Stimulated activated CD8-positive, alpha-beta memory T cell treated with anti-CD3 and anti-CD28 coated beads, Interleukin-15, amount 100 ng/mL, for 48 hours (primary cell): ENCODE results near the gene B4GALT1.
"Not testable (repeated sequence)": the region's sequence is repeated elsewhere in the genome, so short reads cannot be mapped to it uniquely, and the experiment has no call there.

Experiments
- DNase-seq, 2 donors: peaks; one replicate each; pipeline ENCODE4 v3.0.0-alpha.2; 2020; ENCODE audit warnings: low read depth in 2 of 2

Gene B4GALT1

GRCh38 chr9:33185406-33185805 lies 18.3 kb upstream of the B4GALT1 start:
- no peak for DNase-seq

DNA sequence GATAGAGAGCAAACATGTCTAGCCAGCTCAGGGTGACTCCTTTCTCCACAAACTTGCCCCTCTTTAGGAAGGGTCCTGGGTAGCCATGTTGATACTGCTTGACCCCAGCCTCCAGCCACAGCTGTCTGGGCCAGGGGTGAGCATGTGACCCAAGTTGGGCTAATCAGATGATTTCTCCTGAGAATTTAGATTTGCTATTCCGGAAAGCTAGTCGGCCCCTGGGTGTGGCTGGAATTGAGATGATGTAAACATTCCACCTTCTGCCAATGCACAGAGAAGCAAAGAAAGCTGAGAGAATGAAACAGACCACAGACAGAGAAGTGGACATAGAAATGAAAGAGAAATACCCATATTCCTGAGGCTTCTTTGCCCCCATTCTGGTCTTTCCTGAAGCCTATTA lies 17.8 kb upstream of the B4GALT1 start:
- no peak for DNase-seq

- no peak for DNase-seq
Measured at GRCh38 chr9:33182519-33182918, 15.4 kb upstream of the B4GALT1 start.

- no peak for DNase-seq
Measured at GRCh38 chr9:33180526-33181184, 13.5 kb upstream of the B4GALT1 start.

DNA sequence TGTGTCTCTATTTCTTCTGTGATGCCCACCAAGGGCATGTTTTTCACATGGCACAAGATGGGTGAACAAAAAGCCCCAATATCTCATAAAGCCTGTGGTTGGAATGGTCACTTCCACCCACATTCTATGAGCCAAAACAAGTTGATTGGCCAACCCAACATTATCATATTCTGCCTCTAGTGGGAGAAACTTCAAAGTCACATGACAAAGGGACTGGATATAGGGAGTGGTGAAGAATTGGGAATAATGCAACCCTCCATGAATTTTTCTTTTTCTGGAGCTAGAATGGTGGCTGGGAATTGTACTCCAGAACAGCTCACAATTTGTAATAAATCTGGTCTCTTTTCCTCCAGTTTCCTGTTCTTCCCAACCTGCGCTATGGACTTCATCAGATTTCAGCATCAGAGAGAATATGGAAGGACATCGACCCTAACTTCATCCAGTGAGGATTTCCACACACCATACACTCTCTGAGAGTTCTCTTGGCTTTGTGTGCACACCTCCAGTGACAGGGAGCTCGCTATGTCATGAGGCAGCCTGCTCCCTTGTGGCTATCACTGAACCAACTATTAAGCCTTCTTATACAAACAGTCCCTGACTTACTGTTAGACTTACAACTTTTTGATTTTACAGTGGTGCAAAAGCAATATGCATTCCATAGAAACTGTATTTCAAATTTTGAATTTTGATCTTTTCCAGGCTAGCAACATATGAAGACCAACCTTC lies 12.0 kb upstream of the B4GALT1 start:
- no peak for DNase-seq

- DNase-seq: no peak
Measured at GRCh38 chr9:33177639-33178038, 10.5 kb upstream of the B4GALT1 start.

- DNase-seq: no peak
Measured at GRCh38 chr9:33177086-33177485, 9.9 kb upstream of the B4GALT1 start.

- DNase-seq: no peak
Measured at GRCh38 chr9:33175649-33176325, 8.7 kb upstream of the B4GALT1 start.

DNA sequence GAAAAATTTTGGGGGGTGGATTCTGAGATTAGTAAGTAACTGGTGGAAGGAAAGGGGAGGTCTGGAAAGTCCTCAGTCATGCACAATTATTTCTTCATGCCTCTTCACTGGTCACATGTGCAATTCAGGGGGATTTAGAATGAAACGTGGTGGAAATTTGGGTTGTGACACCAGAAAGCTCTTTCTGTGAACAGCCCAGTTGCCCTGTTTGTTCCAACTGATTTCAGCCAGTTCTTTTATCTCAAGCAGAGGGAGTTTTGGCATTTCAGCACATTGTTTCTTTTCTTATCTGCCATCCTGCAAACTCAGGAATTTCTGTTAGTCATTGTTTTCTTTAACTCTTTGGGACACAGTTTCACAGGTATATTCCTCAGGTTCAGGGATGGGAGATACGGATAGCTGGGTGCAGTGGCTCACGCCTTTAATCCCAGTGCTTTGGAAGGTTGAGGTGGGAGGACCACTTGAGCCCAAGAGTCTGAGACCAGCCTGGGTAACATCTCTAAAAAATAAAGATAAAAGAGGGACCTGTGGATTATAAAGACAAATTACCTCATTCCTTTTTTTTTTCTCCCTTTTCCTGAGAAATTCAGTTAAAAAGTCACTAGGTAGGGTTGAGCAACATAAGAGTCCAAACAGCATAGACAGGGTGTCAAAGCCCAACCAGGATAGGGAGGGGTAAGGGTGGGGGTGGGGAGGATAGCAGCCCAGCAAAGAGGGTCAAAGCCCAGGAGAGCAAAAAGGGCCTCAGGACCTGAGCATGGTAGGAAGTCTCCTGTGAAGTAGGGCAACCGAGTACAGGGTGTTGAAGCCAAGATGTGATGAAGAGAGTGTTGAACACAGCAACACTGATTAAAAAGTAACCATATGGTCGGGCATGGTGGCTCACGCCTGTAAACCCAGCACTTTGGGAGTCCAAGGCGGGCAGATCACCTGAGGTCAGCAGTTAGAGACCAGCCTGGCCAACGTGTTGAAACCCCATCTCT lies 5.4 kb upstream of the B4GALT1 start:
- no peak for DNase-seq

DNA sequence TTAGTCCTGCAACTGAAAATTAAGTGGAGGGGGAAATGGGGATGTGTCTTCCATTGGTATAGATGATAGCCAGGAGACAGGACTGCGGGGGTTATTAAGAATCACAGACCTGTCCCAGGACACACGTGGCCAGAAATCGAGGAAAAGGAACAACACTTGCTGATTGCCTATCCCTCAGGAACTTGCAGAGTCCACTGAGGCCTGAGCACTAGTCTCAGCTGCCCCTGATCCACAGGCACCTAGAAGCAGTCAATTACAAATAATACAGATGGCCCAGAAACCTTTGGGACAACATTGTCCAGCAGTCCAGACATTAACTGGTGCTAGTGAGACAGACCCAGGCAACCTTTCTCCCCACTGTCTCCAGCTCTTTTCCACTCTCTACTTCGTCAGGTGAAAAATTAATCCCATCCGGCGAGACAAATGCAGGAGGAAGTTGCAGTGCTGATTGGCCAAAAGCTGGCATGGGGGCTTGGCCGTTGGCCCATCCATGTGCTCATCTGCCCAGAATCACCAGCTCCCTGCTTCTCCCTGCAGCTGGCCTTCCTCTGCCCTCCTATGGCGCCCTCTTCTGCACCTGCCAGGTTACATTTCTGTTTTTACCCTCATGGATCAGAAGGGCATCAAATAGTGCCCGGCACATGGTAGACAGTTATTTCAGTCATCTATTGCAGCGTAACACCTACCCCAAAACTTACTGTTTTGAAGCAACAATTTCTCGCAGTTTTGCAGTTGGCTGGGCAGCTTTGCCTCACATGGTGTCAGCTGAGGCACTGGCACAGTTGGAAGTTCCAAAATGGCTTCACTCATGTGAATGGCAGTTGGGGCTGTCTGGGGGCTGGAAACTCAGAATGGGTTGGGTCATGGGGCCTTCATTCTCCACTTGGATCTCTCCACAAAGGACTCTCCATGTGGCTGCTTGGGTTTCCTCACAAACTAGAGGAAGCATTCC lies 3.6 kb upstream of the B4GALT1 start:
- DNase-seq: peak in 1 of 2 donors; percentile 28

GRCh38 chr9:33168941-33169544 lies 1.9 kb upstream of the B4GALT1 start:
- no peak for DNase-seq

DNA sequence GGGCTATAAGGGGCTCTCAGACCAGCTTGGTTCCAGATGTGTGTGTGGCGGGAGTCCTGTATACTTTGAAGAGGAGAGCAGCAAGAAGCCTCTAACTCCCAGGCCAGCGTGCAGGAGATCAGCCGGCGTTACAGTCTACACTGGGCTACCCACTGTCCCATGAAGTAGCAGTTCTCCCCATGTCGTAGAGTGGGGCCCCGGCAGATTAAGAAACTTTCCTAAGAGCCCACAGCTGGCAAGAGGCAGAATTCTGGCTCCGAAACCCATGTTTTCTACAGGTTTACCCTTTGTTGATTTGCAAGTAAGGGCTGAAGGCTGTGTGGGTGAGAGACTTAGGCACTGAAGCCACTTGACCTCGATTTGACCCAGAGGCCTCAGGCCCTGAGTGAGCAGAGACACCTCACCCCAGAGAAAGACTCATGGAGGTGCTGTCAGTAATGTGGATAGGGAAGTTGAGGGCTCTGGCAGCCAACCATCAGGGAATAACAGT lies 881 bp upstream of the B4GALT1 start:
- no peak for DNase-seq

GRCh38 chr9:33166231-33167083 lies 679 bp downstream of the B4GALT1 start:
- DNase-seq: no peak

DNA sequence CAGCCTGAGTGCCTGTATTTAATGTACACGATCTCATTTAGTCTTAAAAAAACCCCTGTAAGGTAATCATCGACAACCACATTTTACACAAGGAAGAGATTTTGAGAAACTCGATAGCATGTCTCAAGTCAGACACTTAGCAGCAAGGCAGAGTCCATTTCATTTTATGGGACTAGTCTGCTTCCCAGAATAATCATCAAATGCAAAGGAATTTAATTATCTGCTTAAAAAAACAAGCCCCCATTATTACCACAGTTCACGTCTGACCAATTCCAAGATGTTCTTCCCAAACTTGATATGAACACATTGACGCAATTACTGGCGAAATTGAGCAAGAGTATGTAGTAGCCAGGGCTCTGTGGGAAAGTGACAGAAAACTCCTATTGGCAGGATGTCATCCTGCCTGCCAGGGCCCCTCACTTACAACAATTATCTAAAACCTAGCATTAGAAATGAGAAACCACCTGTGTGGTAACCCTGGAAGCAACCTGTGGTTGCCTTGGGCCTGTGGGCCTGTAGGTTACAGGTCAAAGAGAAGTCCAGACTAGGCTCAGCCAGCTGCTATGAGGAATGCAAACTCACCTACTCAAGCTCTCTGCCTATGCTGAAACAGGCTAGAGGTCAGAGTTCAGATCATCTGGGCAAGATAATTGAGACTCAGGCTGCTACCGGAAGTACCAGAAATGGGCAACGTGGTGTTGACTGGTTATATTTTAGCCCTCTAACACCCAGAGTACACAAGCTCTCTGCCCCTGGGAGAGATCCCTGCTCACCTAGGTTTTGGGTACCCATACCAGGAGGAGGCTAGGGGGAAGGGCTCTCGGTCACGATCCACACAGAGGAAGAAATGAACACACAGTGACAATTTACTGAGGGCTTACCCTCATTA lies 1.6 kb downstream of the B4GALT1 start:
- no peak for DNase-seq

- DNase-seq: not testable (repeated sequence)
Measured at GRCh38 chr9:33164921-33165262, 2.2 kb downstream of the B4GALT1 start.

DNA sequence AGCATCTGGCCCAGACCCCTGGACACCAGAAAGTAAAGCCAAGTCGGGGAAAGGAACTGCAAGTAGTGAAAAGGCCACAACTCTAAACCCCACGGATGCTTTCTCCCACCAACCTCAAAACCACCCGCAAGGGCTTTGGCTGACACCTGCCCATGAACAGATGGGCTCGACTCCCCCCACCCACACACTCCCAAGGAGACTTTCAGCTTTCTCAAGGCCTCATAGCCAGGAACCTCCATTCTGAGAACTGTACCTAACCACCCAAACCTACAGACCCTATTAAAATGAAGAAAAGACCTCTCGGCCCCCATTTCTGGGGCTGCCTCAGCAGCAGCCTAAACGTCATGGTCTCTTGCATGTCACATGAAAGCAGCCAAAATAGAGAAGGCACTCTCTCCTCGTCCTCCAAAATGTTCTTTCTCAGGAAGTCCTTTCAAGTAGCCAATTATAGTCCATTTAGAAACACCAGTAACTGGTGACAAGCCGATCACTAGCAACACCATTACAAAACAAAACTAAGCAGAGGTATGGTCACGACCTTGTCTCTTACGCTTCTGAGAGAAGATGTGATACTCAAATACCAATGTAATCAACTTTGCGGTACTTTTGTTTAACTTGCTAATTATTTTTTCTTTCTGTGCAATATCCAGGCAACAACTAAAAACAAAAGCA lies 2.9 kb downstream of the B4GALT1 start:
- no peak for DNase-seq

GRCh38 chr9:33163433-33164137 lies 3.6 kb downstream of the B4GALT1 start:
- no peak for DNase-seq
